Inferior parietal cortex (tissue), 1 donor: ENCODE results near the gene MYH6.
A peak's percentile ranks its signal among the peaks of the same experiment; 100 is the strongest.

Source experiments
- DNase-seq: peaks from one replicate; pipeline ENCODE4 v3.0.0-alpha.2; 2016; ENCODE audit errors: extremely low spot score

Gene MYH6

GRCh38 chr14:23358553-23359166, 49.4 kb downstream of the MYH6 start:
- no peak for DNase-seq

DNA sequence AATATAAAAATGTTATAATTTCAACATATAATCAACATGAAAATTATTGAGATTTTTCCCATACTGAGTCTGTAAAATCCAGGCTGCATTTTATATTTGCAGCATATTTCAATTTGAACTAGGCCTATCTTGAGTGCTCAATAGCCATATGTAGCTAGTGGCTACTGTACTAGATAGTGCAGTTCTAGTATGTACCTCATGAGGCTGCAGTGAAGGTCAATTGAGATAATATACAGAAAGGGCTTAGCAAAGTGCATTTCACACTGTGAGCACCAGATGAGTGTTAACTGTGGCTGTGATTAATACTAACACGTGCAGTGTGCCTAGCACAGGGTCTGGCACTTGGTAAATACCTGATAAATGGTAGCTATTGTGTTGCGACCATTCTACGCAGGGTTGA, 50.0 kb downstream of the MYH6 start:
- no peak for DNase-seq

GRCh38 chr14:23357261-23357660, 50.8 kb downstream of the MYH6 start:
- no peak for DNase-seq

DNA sequence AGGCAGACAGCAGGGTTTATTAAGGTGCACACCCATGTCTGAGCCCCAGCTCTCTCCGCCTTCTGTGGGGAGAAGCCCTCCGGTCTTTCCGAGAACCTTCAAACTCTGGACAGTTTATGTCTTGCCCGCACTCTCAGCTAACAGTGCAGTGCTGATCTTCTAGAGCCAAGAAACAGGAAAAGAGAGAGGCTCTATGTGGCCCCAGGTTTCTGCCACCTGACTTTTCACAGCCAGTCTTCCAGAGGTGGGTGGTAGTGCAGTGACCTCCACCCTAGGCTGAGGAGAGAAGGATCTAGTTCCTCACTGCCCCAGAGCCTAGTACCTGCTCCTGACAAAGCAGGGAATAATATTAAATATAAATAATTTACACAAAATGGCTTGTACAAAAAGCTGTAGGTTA, 51.4 kb downstream of the MYH6 start:
- DNase-seq: no peak

DNA sequence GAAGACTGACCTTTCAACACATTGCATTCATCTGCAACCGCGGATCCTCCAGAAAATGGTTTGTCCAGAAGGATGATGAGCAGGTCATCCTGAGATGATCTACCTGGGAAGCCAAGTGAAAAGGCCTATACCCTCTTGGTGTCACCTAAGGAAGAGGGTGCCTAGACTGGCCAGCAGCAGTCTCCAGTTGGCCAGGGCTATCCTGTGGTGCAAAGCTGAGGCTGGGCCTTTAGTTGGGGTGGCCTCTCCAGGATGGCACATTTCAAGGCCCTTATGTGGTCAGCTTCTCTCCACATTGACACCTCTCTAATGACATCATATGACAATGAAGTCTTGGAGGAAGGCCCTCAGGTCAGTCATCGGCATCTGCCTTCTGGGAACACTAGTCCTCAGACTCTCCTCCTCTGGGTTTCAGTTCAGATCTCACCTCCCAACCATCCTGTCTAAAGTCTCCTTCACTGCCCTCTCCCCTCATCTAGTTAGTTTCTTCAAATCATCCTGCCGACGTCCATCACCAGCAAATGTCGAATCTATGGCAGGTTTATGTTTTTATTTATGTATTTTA, 52.1 kb downstream of the MYH6 start:
- no peak for DNase-seq

- DNase-seq: no peak
These were observed 53.1 kb downstream of the MYH6 start for GRCh38 chr14:23354990-23355389.

DNA sequence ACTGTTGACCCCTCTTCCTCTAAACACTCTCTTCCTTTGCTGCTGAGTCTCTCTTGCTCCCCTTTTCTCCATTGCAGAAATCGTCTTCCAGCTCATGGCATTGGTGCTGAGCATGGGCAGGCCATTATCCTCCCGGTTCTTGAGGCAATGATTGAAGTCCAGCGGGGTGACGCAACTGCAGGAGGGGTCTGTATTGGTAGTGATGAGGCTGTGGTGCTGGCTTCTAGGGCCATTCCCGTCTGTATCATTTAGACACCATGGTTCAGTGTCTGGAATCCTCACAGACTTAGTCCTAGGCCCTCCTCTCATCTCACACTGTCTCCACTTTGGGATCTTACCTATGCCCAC, 54.7 kb downstream of the MYH6 start:
- no peak for DNase-seq

DNA sequence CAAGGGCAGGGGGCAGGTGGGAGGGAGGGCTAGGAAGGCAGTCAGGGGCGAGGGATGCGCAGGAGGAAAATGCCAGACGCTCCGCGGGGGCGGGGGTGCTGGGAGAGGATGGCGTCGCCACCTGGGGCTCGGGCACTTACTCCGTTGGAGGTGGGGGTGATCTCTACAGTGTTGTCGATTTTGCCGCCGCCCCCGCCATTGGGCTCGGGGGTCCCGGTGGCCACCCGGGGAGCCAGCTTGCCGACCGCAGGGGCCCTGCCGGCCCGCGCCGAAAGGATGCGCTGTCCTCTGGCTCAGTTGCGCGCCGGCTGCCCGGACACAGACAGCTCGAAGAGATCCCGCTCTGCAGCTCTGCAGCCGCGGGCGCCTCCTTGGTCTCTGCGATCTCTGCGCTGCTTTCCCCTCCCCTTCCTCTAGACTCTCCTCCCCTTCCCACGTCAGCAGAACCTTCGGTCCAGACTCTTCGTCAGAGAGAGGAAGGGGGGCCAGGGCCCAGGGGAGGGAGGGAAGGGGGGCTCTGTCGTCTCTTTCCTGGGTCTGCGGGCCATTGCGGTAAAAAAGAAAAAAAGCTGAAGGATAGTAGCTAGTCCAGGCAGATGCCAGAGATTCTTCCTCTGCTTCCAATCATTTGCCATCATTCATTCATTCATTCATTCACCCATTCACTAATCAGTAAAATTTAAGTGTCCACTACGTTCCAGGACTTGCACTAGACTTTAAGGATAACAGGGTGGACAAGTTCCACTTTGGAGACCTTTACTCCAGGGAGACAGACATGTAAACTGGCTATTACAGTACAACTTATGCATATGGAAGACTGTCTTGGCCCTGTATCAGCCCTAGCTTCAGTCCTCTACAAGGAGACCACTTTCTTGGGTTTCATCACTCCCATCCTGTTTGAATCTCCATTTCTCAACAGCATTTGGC, 55.3 kb downstream of the MYH6 start, which contains the start of gene SLC22A17:
SLC22A17 (minus strand) TSS at position 382 of the 927 bp plus-strand sequence.
- DNase-seq: peak; percentile 89

- DNase-seq: no peak
These were observed 56.2 kb downstream of the MYH6 start for GRCh38 chr14:23351681-23352505.

GRCh38 chr14:23349156-23349845, 58.8 kb downstream of the MYH6 start:
- DNase-seq: no peak

GRCh38 chr14:23348297-23348655, 59.8 kb downstream of the MYH6 start:
- no peak for DNase-seq

- DNase-seq: no peak
These were observed 60.4 kb downstream of the MYH6 start for GRCh38 chr14:23347406-23348296.

DNA sequence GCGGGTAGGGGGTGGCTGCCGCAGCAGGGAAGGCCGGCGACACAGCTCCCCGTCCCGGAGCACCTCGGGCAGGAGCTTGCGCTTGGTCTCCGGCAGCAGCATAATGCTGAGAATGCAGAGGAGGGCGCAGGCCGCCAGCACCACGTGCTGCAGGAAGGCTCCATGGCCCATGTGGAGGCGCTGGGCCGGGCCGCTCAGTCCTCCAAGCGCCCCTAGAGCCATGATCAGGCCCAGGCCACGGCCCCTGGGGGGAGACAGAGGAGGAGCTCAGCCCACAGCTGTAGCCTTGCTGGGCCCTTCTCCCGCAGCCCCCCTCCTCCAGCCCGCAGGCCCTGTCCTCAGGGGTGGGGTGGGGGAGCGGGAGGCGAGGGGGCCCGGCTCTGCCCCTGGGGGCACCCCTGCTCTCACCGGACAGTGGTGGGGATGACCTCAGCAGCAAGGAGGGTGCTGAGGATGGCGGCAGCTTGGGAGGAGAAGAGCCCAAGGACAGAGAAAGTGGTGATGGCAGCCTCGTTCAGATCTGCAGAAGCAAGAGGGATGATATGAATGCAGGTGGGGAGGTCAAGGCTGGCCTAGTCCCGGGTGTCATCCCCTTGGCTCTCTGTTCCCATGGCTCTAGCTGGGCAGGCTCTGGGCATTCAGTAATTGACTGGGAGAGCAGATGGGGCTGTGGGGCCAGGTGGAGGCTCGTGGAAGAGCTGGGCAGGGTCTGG, 61.2 kb downstream of the MYH6 start:
- no peak for DNase-seq

- no peak for DNase-seq
These were observed 61.9 kb downstream of the MYH6 start for GRCh38 chr14:23345987-23346692.

GRCh38 chr14:23344481-23344880, 63.6 kb downstream of the MYH6 start:
- no peak for DNase-seq

- DNase-seq: no peak
These were observed 68.4 kb downstream of the MYH6 start for GRCh38 chr14:23339506-23340268.

GRCh38 chr14:23335623-23336022, 72.5 kb downstream of the MYH6 start:
- DNase-seq: no peak
